ENCODE results near the gene BEGAIN.

BEGAIN gene

DNA sequence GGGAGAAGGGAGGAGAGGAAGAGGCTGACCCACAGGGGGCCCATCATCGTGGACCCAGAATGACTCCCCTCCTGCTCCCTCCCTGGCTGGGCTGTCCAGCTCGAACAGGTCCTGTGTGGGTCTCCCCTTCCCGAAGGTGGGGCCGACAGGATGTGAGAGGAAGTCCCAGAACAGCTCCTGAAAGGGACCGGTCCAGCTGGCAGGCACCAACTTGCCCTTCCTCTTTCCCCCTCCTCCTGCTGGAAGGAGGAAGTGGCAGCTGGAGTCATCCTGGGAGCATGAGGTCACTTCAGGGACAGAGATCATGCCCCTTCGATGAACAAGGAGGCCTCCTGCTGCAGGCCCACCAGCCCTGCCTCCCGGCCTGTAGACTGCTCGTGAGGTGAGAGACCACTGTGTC lies 35.0 kb upstream of the BEGAIN start:
- H3K36me3 ChIP-seq (ENCODE audit: control insufficient read depth, insufficient read depth, low read length) = no peaks in the 10 kb centered on the region
- H3K9ac ChIP-seq (ENCODE audit: low read length) = no peak overlapping the region
- H3K4me1 ChIP-seq (ENCODE audit: control insufficient read depth, insufficient read depth, low read length) = no peaks in the 10 kb centered on the region
- peaks cover 9% of the 10 kb centered on the region; the same call in 1 of the 2 replicates for H3K27me3 ChIP-seq (ENCODE audit: control insufficient read depth, insufficient read depth, low read length)
- no peak overlapping the region for H3K27ac ChIP-seq (ENCODE audit: low read depth, low read length)
- H3K4me3 ChIP-seq (ENCODE audit: low read depth, low read length) = no peak overlapping the region
- no peaks in the 10 kb centered on the region for H3K9me3 ChIP-seq (ENCODE audit: control insufficient read depth, insufficient read depth, low read depth, low read length)

DNA sequence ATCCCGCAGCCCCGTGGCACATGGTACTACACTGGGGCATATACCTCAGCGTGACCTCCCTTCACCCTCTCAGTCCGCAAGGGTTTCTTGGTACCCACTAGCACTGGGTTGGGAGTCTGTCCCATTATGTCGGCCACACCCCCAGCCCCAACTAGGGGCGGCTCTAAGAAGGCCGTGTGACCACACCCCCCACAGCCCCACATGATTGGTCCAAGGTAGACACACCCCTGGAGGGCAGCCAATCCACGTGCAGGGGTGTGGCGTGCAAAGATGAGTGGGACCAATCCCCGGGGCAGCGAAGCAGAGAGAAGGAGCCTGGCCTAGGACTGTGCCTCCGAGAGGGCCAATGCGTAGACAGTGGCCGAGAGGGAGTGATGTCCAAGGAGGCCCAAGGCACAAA lies 34.6 kb upstream of the BEGAIN start:
- Histone ChIP-seq H3K9ac (ENCODE audit: low read length) (no peak overlapping the region), H3K27me3 (ENCODE audit: control insufficient read depth, insufficient read depth, low read length) (peaks cover 9% of the 10 kb centered on the region; the same call in 1 of the 2 replicates), H3K9me3 (ENCODE audit: control insufficient read depth, insufficient read depth, low read depth, low read length) (no peaks in the 10 kb centered on the region), H3K4me1 (ENCODE audit: control insufficient read depth, insufficient read depth, low read length) (no peaks in the 10 kb centered on the region; the same call in 1 of the 2 replicates), H3K4me3 (ENCODE audit: low read depth, low read length) (no peak overlapping the region), H3K27ac (ENCODE audit: low read depth, low read length) (no peak overlapping the region), H3K36me3 (ENCODE audit: control insufficient read depth, insufficient read depth, low read length) (no peaks in the 10 kb centered on the region)

DNA sequence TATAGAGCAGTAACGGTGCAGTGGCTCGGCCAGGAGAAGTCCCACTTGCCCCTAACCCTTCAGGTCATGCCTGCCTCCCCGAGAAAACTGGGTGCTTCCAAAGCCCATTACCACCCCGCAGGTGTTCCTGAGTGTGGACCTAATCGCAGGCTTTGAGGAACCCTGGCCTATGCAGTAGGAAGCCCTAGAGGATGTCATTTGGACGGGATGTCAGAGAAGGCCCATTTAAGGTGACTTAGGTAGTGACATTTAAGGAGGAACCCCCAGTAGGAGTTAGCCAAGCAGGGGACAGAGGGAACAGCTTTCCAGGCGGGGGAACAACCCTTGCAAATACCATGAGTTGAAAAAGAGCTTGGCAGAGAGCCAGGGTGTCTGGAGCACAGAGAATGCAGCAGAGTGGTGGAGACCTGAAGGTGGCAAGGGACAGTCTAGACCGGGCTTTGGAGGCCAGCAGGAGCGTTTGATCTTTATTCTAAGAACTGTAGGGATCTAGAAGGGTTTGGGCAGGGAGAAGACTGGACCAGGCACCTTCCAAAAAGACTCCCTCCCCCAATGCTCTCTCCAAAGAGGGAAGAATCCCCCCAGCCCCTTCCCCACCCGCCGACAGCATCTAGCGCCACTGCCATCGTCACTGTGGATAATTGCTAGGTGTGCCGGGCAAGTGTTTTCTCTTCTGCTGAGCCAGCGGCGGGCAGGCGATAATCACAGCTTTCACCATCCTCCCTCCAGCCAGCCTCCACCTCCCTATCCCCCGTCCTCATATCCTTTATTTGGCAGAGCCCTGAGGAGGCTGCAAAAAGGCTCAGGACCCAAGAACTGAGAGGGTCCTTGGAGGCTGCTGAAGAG lies 33.3 kb upstream of the BEGAIN start:
- H3K27me3 ChIP-seq (ENCODE audit: control insufficient read depth, insufficient read depth, low read length) = peaks cover 9% of the 10 kb centered on the region; the same call in 1 of the 2 replicates
- H3K4me1 ChIP-seq (ENCODE audit: control insufficient read depth, insufficient read depth, low read length) = no peaks in the 10 kb centered on the region; the same call in 1 of the 2 replicates
- no peak overlapping the region for H3K9ac ChIP-seq (ENCODE audit: low read length)
- H3K4me3 ChIP-seq (ENCODE audit: low read depth, low read length) = no peak overlapping the region
- no peak overlapping the region for H3K27ac ChIP-seq (ENCODE audit: low read depth, low read length)
- H3K9me3 ChIP-seq (ENCODE audit: control insufficient read depth, insufficient read depth, low read depth, low read length) = no peaks in the 10 kb centered on the region
- H3K36me3 ChIP-seq (ENCODE audit: control insufficient read depth, insufficient read depth, low read length) = no peaks in the 10 kb centered on the region

DNA sequence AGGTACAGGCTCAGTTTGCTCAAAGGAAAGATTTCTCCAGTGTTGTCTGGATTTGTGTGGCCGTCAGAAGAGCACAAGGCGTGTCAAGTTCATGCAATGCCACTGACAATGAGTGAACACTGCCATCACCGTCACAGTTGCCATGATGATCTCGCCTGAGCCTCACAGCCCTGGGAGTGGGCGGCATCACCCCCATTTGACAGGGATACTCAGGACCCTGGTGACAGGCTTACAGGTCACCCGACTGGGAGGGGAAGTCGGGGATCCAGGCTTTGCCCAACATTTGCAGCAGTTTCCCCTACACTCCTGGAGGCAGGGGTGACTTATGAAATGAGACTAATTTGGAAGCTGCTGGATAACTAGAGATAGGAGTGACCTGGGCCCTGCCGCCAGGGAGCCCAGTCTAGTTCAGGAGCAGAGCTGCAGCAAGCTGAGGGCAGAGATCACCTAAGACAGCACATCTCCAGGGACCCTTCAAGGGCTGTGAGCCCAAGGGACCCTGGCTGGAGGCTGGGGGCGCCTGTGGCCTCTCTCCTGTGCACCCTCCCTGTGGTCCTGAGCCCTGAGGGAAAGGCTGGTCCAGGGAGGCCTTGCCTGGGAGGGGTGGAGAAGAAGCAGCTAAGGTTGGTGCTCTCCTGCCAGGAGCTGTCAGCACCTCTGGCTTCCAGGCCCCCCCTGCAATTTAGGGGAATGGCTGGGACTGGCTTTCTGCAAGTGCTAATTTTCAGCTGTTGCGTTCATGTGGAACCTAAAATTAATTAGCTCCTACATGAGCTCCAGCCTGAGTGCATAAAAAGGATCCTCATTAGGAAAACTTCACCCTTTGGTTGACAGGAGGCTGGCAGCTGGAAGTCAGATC lies 32.4 kb upstream of the BEGAIN start:
- Histone ChIP-seq H3K27ac (ENCODE audit: low read depth, low read length) (no peak overlapping the region), H3K9me3 (ENCODE audit: control insufficient read depth, insufficient read depth, low read depth, low read length) (no peaks in the 10 kb centered on the region), H3K36me3 (ENCODE audit: control insufficient read depth, insufficient read depth, low read length) (no peaks in the 10 kb centered on the region), H3K4me3 (ENCODE audit: low read depth, low read length) (no peak overlapping the region), H3K27me3 (ENCODE audit: control insufficient read depth, insufficient read depth, low read length) (peaks cover 4% of the 10 kb centered on the region; the same call in 1 of the 2 replicates), H3K4me1 (ENCODE audit: control insufficient read depth, insufficient read depth, low read length) (no peaks in the 10 kb centered on the region; the same call in 1 of the 2 replicates), H3K9ac (ENCODE audit: low read length) (no peak overlapping the region)

DNA sequence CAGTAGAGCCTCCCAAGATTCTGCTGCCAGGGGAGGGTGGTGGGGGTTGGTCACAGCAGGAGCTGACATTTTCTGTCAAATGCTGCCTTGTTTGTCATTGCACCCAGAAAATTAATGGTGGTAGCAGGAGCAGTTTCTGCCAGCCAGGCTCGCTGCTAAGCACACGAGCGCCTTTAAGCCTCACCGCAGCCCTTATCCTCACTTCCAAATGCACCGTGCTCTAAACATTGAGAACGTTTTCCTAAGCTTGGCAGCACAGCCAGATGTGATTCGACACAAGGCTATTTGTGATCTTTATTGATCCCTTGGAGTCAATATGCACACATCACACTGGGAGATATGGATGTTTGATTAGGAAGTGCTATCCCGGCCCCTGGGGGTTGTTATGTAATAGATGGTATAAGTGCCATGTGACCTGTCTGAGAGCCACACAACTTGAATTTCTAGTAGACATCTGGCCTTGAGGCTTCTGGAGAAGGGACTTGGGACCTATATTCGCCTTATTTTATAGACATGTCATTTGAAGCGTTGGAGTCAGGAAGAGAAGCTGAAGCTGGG lies 31.6 kb upstream of the BEGAIN start:
- Histone ChIP-seq H3K4me3 (ENCODE audit: low read depth, low read length) (no peak overlapping the region), H3K27me3 (ENCODE audit: control insufficient read depth, insufficient read depth, low read length) (peaks cover 3% of the 10 kb centered on the region; the same call in 1 of the 2 replicates), H3K27ac (ENCODE audit: low read depth, low read length) (no peak overlapping the region), H3K36me3 (ENCODE audit: control insufficient read depth, insufficient read depth, low read length) (no peaks in the 10 kb centered on the region), H3K9ac (ENCODE audit: low read length) (no peak overlapping the region), H3K4me1 (ENCODE audit: control insufficient read depth, insufficient read depth, low read length) (no peaks in the 10 kb centered on the region; the same call in 1 of the 2 replicates), H3K9me3 (ENCODE audit: control insufficient read depth, insufficient read depth, low read depth, low read length) (no peaks in the 10 kb centered on the region)

DNA sequence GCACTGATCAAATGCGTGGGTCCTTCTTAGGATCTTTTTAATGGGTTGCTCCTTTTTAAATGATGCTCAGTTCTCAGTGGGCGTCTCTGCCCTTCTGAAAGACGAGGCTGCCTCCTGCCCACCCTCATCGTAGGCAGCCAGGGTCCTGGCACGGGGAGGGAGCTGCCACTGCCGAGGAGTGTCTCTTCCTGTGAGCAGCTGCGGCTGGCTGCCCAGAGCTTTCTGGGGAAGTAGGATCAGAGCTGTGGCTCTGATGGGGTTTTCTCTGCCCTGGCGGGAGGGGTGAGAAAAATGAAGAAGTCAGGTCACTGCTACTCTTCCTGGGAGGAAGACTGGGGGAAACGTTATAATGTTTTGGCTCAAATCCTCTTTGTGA lies 31.1 kb upstream of the BEGAIN start:
- H3K36me3 ChIP-seq (ENCODE audit: control insufficient read depth, insufficient read depth, low read length) = no peaks in the 10 kb centered on the region
- H3K27me3 ChIP-seq (ENCODE audit: control insufficient read depth, insufficient read depth, low read length) = peaks cover 3% of the 10 kb centered on the region; the same call in 1 of the 2 replicates
- no peaks in the 10 kb centered on the region for H3K9me3 ChIP-seq (ENCODE audit: control insufficient read depth, insufficient read depth, low read depth, low read length)
- H3K4me1 ChIP-seq (ENCODE audit: control insufficient read depth, insufficient read depth, low read length) = no peaks in the 10 kb centered on the region; the same call in 1 of the 2 replicates
- no peak overlapping the region for H3K9ac ChIP-seq (ENCODE audit: low read length)
- H3K27ac ChIP-seq (ENCODE audit: low read depth, low read length) = no peak overlapping the region
- no peak overlapping the region for H3K4me3 ChIP-seq (ENCODE audit: low read depth, low read length)

DNA sequence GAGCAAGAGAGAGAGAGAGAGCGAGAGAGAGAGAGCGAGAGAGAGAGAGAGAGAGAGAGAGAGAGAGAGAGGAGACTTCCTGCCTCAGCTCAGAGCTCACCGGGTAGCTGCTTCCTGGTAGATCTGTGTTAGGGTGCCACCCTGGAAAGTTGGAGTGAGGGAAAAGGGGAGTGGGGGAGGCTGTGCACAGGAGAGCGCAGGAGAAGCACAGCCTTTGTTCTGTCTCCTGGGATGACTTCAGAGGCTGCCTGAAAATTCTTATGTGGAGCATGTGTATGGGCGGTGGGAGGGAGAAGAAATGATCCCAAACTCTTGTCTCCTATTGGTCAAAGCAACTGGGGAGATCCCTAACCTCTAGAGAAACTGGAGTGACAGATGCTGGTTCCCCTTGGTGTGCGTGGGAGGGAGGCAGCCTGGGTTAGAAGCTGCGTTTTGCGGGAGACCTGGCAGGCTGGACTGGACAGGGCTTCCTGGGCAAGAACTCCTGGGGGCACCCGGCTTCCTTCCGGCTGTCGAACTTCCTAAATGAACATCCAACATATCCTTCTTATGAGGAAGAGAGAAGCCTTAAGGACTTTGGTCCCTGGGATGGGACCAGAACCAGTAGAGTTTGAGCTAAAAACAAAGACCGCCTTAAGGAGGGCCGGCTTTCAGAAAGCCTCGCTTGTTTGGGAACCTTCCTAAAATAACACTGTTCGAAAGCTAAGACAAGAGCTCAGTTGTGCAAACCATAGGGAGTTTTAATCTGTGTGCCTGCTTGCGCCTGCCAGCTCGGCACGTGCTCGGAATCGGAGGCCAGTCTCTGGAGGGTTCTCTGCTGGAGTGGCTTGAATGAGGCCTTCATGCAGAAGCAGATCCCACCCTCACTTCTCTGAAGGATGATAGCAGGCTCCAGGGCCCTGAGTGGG lies 30.4 kb upstream of the BEGAIN start:
- no peaks in the 10 kb centered on the region; the same call in 1 of the 2 replicates for H3K4me1 ChIP-seq (ENCODE audit: control insufficient read depth, insufficient read depth, low read length)
- peaks cover 3% of the 10 kb centered on the region; the same call in 1 of the 2 replicates for H3K27me3 ChIP-seq (ENCODE audit: control insufficient read depth, insufficient read depth, low read length)
- no peak overlapping the region for H3K27ac ChIP-seq (ENCODE audit: low read depth, low read length)

DNA sequence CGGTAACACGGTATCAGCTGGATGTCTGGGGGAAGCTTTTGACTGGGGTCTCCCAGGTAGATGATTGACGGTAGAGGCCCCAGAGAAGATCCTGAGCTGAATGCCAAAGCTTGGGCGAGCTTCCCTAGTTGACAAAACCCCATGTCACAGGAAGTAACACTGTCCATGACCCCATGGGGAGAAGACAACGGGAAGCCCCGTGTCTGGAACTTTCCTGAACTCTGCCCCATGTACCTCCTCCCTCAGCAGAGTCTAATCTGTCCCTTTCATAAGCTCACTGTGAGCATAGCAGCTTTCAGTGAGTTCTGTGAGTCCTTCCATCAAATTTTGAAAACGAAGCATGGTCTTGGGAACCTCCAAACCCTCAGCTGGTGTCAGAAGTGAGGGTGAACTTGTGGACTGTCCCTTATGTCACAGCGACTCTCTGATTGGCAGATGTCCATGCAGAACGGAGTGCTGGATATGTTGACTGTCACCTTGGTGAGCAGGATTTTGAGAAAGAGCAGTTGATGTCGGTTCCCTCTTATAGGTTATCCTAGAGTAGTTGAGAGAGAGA lies 29.7 kb upstream of the BEGAIN start:
- Histone ChIP-seq H3K9ac (ENCODE audit: low read length) (no peak overlapping the region), H3K27ac (ENCODE audit: low read depth, low read length) (no peak overlapping the region), H3K9me3 (ENCODE audit: control insufficient read depth, insufficient read depth, low read depth, low read length) (no peaks in the 10 kb centered on the region), H3K36me3 (ENCODE audit: control insufficient read depth, insufficient read depth, low read length) (no peaks in the 10 kb centered on the region), H3K4me3 (ENCODE audit: low read depth, low read length) (no peak overlapping the region), H3K27me3 (ENCODE audit: control insufficient read depth, insufficient read depth, low read length) (peaks cover 3% of the 10 kb centered on the region; the same call in 1 of the 2 replicates), H3K4me1 (ENCODE audit: control insufficient read depth, insufficient read depth, low read length) (no peaks in the 10 kb centered on the region; the same call in 1 of the 2 replicates)

More for the DNA sequence above, 30.4 kb upstream of the BEGAIN start:
- Histone ChIP-seq H3K9ac (ENCODE audit: low read length) (no peak overlapping the region), H3K9me3 (ENCODE audit: control insufficient read depth, insufficient read depth, low read depth, low read length) (no peaks in the 10 kb centered on the region), H3K4me3 (ENCODE audit: low read depth, low read length) (no peak overlapping the region), H3K36me3 (ENCODE audit: control insufficient read depth, insufficient read depth, low read length) (no peaks in the 10 kb centered on the region)

DNA sequence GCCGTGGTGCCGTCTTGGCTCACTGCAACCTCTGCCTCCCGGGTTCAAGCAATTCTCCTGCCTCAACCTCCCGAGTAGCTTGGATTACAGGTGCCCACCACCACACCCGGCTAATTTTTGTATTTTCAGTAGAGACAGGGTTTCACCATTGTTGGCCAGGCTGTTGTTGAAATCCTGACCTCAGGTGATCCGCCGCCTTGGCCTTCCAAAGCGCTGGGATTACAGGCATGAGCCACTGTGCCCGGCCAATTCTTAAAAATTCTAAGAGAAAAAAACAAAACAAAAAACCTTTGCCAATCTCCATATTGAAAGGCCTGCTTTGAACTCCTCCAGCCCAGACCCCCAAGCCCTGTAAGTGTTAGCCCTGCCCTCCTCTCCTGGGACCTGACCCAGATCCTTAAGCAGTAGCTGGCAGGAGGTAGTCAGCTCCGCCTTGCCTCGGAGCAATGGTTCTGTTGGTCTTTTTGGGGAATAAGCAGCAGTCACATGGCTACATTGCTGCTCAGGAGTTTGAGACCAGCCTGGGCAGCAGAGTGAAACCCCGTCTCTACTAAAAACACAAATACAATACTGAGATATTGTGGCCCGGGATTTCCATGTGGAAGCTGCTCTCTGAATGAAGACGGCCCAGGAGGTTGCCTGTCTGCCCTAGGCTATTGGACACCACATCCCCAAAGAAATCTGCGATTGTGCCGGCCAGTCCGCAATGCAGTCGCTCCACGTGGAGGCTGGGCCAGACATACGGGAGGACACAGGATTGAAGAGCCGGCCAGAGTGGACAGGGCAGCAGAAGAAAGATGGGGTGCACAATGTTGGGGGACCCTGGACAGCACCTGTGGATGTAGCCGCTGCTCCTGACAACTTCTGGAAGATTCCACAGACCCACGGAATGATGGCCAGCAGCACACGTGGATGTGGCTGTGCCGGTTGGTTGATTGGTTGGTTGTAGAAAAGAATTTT lies 28.8 kb upstream of the BEGAIN start:
- H3K36me3 ChIP-seq (ENCODE audit: control insufficient read depth, insufficient read depth, low read length) = no peaks in the 10 kb centered on the region
- H3K27ac ChIP-seq (ENCODE audit: low read depth, low read length) = no peak overlapping the region
- H3K4me1 ChIP-seq (ENCODE audit: control insufficient read depth, insufficient read depth, low read length) = no peaks in the 10 kb centered on the region; the same call in 1 of the 2 replicates
- no peak overlapping the region for H3K4me3 ChIP-seq (ENCODE audit: low read depth, low read length)
- no peaks in the 10 kb centered on the region for H3K9me3 ChIP-seq (ENCODE audit: control insufficient read depth, insufficient read depth, low read depth, low read length)
- no peak overlapping the region for H3K9ac ChIP-seq (ENCODE audit: low read length)
- peaks cover 3% of the 10 kb centered on the region; the same call in 1 of the 2 replicates for H3K27me3 ChIP-seq (ENCODE audit: control insufficient read depth, insufficient read depth, low read length)

Data from HUES6 (cell line).